ENCODE data around the gene WDR33. TPM values are rescaled to one million over a fixed set of nuclear protein-coding genes. Genes with fewer than 3 reads are reported as not detected.

WDR33 gene
- total RNA-seq, 4 donors from 2014 or later, result 25.8 to 35.3 (median 33.3) TPM

GRCh38 chr2:127713562-127713961 is 97.4 kb downstream of the WDR33 start:
- TF ChIP-seq CTCF (IDR thresholded peaks at IDR 0.05), result no peak
- no peak for TF ChIP-seq POLR2A (IDR thresholded peaks at IDR 0.05; ENCODE audit: low read depth)
- no peak for TF ChIP-seq EP300 (IDR thresholded peaks at IDR 0.05)
- TF ChIP-seq POLR2AphosphoS5 (IDR thresholded peaks at IDR 0.05), result no peak
- DNase-seq (ENCODE audit: extremely low spot score), result peak; percentile 24
- Histone ChIP-seq H3K4me1 (peaks cover under 1 to 5% (median 3%) of the 10 kb centered on the region in 4 donors), H3K27me3 (no peaks in the 10 kb centered on the region), H3K9me3 (no peaks in the 10 kb centered on the region), H3K4me3 (no peak overlapping the region), H3K36me3 (peaks cover 17 to 65% (median 51%) of the 10 kb centered on the region in 4 donors), H3K27ac (replicated peaks in 1 of 4) (no peak overlapping the region)
- 96% methylated on average over 25 of the region's 25 CpGs for WGBS
- intact Hi-C loops (cut with DNase I), result no loop called here

GRCh38 chr2:127712999-127713398 is 98.0 kb downstream of the WDR33 start:
- Histone ChIP-seq H3K36me3 (peaks cover 22 to 65% (median 52%) of the 10 kb centered on the region in 4 donors), H3K9me3 (no peaks in the 10 kb centered on the region)
- intact Hi-C loops (cut with DNase I), result no loop called here

GRCh38 chr2:127709336-127709735 is 101.6 kb downstream of the WDR33 start:
- DNase-seq (ENCODE audit: extremely low spot score), result peak; percentile 37
- intact Hi-C loops (cut with DNase I), result no loop called here
- TF ChIP-seq CTCF (IDR thresholded peaks at IDR 0.05) (no peak), EP300 (IDR thresholded peaks at IDR 0.05) (no peak), POLR2AphosphoS5 (IDR thresholded peaks at IDR 0.05) (no peak), POLR2A (IDR thresholded peaks at IDR 0.05; ENCODE audit: low read depth) (no peak)
- WGBS, result 89% methylated on average over 13 of the region's 13 CpGs
- Histone ChIP-seq H3K36me3 (peaks cover 24 to 69% (median 60%) of the 10 kb centered on the region in 4 donors), H3K27ac (replicated peaks in 1 of 4) (no peak overlapping the region), H3K4me3 (no peak overlapping the region), H3K27me3 (no peaks in the 10 kb centered on the region), H3K4me1 (peaks cover 10 to 20% (median 14%) of the 10 kb centered on the region in 4 donors), H3K9me3 (no peaks in the 10 kb centered on the region)

More at GRCh38 chr2:127712999-127713398, 98.0 kb downstream of the WDR33 start:
- 88% methylated on average over 2 of the region's 2 CpGs for WGBS
- no peak for DNase-seq (ENCODE audit: extremely low spot score)
- Histone ChIP-seq H3K27ac (replicated peaks in 1 of 4) (no peak overlapping the region), H3K27me3 (no peaks in the 10 kb centered on the region), H3K4me1 (peaks cover 3 to 7% (median 4%) of the 10 kb centered on the region in 4 donors), H3K4me3 (no peak overlapping the region)
- no peak for TF ChIP-seq EP300 (IDR thresholded peaks at IDR 0.05)
- TF ChIP-seq CTCF (IDR thresholded peaks at IDR 0.05), result no peak
- TF ChIP-seq POLR2A (IDR thresholded peaks at IDR 0.05; ENCODE audit: low read depth), result no peak
- TF ChIP-seq POLR2AphosphoS5 (IDR thresholded peaks at IDR 0.05), result no peak

- DNase-seq (ENCODE audit: extremely low spot score), result peak; percentile 62
- Histone ChIP-seq H3K4me1 (peaks cover 21 to 33% (median 24%) of the 10 kb centered on the region in 4 donors), H3K4me3 (no peak overlapping the region), H3K27ac (replicated peaks in 1 of 4) (no peak overlapping the region), H3K36me3 (peaks cover 24 to 59% (median 49%) of the 10 kb centered on the region in 4 donors), H3K9me3 (no peaks in the 10 kb centered on the region), H3K27me3 (no peaks in the 10 kb centered on the region)
- TF ChIP-seq POLR2AphosphoS5 (IDR thresholded peaks at IDR 0.05), result no peak
- no peak for TF ChIP-seq CTCF (IDR thresholded peaks at IDR 0.05)
- TF ChIP-seq POLR2A (IDR thresholded peaks at IDR 0.05; ENCODE audit: low read depth), result no peak
- TF ChIP-seq EP300 (IDR thresholded peaks at IDR 0.05), result no peak
- 90% methylated on average over 6 of the region's 9 CpGs for WGBS
- intact Hi-C loops (cut with DNase I), result no loop called here
Observed at GRCh38 chr2:127707890-127708648, 102.9 kb downstream of the WDR33 start.
